NB4 (cell line): Measurements from ENCODE around the gene ACRV1.

Experiments
- MYC ChIP-seq: IDR thresholded peaks from 2 replicates; pipeline ENCODE4 v1.6.1; 2011; ENCODE audit warnings: low read depth, low read length
- POLR2A ChIP-seq: IDR thresholded peaks from 2 replicates; pipeline ENCODE4 v1.6.1; 2011; ENCODE audit warnings: mild to moderate bottlenecking; ENCODE audit not compliant: insufficient read length; ENCODE audit errors: extremely low read depth
- TF ChIP-seq, protein P1 (sequence below): IDR thresholded peaks from one replicate; pipeline ENCODE4 v1.5.1; 2012; ENCODE audit warnings: low read depth, low read length

DNA sequence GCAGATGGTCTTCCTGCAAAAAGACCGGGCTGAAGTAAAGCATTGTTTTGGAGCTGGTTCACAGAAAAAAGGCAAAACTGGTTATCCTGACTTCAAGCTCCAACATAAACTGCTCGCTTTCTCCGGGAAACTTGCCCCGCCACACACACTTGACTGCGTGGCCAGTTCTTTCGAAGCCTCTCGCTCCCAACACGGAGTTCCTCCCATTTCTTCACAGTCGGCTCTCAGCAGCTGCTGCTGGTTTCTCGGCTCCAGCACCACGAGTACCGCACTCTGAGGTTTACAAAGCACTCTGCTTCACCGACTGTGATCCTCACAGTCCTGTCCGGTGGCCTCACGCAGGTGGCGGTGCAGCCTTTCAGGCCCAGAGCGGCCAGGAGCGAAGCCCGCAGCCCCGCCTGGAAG, 55.4 kb downstream of the ACRV1 start:
- TF ChIP-seq, protein P1, sequence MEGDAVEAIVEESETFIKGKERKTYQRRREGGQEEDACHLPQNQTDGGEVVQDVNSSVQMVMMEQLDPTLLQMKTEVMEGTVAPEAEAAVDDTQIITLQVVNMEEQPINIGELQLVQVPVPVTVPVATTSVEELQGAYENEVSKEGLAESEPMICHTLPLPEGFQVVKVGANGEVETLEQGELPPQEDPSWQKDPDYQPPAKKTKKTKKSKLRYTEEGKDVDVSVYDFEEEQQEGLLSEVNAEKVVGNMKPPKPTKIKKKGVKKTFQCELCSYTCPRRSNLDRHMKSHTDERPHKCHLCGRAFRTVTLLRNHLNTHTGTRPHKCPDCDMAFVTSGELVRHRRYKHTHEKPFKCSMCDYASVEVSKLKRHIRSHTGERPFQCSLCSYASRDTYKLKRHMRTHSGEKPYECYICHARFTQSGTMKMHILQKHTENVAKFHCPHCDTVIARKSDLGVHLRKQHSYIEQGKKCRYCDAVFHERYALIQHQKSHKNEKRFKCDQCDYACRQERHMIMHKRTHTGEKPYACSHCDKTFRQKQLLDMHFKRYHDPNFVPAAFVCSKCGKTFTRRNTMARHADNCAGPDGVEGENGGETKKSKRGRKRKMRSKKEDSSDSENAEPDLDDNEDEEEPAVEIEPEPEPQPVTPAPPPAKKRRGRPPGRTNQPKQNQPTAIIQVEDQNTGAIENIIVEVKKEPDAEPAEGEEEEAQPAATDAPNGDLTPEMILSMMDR: no peak
- TF ChIP-seq POLR2A (no peak), MYC (no peak)
